ENCODE results near the gene AHSA1. TPM values are rescaled to one million over a fixed set of nuclear protein-coding genes. Genes with fewer than 3 reads are reported as not detected.

The AHSA1 gene
- total RNA-seq, 2 experiments from 2014 or later = 325 to 339 TPM

DNA sequence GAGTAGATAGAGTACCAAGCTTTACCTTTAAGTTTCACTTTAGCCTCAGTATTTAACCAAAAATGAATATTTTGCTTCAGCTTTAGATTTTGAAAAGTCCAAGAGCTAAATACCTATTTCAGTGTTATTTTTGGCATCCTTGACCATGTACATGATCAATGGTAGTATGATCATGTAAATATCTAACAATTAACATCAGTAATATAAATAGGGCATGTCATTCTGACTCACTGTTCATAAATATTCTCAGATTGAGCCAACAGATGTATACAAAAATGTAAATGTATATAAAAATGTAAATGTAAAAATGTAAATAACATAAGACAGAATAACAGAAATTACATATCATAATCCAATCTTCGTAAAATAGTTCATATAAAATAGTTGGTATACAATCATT, 19.3 kb upstream of the AHSA1 start:
- H3K4me1 Mint-ChIP-seq (ENCODE audit: low read depth) = no peaks in the 10 kb centered on the region
- no peaks in the 10 kb centered on the region for H3K9me3 Mint-ChIP-seq
- POLR2A ChIA-PET = no interaction called here
- H3K27me3 Mint-ChIP-seq = no peaks in the 10 kb centered on the region
- H3K4me3 Mint-ChIP-seq = no peak overlapping the region
- H3K27ac Mint-ChIP-seq = no peak overlapping the region
- intact Hi-C loops (cut with micrococcal nuclease) = no loop called here
- CTCF ChIA-PET = interaction anchor here (0.9 to 1.1 kb wide), 2 partner anchors 15 to 84 kb away, joined by 3 read pairs; no protein-coding TSS in a partner anchor
- TF ChIP-seq, protein P1, sequence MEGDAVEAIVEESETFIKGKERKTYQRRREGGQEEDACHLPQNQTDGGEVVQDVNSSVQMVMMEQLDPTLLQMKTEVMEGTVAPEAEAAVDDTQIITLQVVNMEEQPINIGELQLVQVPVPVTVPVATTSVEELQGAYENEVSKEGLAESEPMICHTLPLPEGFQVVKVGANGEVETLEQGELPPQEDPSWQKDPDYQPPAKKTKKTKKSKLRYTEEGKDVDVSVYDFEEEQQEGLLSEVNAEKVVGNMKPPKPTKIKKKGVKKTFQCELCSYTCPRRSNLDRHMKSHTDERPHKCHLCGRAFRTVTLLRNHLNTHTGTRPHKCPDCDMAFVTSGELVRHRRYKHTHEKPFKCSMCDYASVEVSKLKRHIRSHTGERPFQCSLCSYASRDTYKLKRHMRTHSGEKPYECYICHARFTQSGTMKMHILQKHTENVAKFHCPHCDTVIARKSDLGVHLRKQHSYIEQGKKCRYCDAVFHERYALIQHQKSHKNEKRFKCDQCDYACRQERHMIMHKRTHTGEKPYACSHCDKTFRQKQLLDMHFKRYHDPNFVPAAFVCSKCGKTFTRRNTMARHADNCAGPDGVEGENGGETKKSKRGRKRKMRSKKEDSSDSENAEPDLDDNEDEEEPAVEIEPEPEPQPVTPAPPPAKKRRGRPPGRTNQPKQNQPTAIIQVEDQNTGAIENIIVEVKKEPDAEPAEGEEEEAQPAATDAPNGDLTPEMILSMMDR (IDR thresholded peaks at IDR 0.05) = no peak
- DNase-seq = no peak
- H3K36me3 Mint-ChIP-seq (ENCODE audit: low read depth) = peaks cover 25% of the 10 kb centered on the region
- ATAC-seq = no peak

DNA sequence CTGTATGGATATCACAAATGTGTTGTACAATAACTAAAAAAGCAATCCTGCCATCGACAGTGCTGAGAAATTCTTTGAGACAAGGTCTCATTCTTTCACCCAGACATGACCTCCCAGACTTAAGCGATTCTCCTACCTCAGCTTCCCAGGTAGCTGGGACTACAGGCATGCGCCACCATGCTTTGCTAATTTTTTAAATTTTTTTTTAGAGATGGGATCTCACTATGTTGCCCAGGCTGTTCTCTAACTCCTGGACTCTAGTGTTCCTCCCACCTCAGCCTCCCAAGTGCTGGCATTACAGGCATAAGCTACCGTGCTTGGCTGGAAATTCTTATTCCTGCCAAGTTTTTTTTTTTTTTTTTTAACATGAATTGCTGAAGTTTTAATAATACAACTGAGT, 18.0 kb upstream of the AHSA1 start:
- Mint-ChIP-seq H3K27ac (no peak overlapping the region), H3K36me3 (ENCODE audit: low read depth) (peaks cover 21% of the 10 kb centered on the region), H3K27me3 (no peaks in the 10 kb centered on the region), H3K9me3 (no peaks in the 10 kb centered on the region), H3K4me3 (no peak overlapping the region), H3K4me1 (ENCODE audit: low read depth) (no peaks in the 10 kb centered on the region)
- no peak for ATAC-seq
- intact Hi-C loops (cut with micrococcal nuclease) = no loop called here
- CTCF ChIA-PET = no interaction called here
- POLR2A ChIA-PET = no interaction called here
- TF ChIP-seq, protein P1 (IDR thresholded peaks at IDR 0.05) = no peak
- DNase-seq = no peak

DNA sequence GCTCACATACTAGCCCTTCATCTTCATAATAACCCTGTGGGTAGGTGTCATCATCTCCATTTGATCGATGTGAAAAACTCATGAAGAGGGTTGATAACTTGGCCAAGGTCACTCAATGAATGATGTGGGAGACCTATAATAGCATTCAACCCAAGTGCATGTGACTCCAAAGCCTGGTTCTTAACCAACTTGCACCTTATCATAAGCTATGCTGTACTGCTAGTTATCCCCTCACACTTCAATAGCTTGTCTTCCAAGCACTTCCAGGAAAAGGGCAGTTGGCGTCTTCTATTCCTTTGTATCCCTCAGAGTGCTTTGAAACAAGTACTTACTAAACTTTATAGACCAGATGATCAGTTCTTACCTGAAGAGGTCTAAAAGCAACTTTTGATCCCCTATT, 15.7 kb upstream of the AHSA1 start:
- intact Hi-C loops (cut with micrococcal nuclease) = no loop called here
- no peak overlapping the region for H3K4me3 Mint-ChIP-seq
- ATAC-seq (no peak), DNase-seq (no peak)
- TF ChIP-seq, protein P1 (IDR thresholded peaks at IDR 0.05) = no peak
- no peaks in the 10 kb centered on the region for H3K4me1 Mint-ChIP-seq (ENCODE audit: low read depth)
- no peaks in the 10 kb centered on the region for H3K27me3 Mint-ChIP-seq
- no peaks in the 10 kb centered on the region for H3K9me3 Mint-ChIP-seq
- CTCF ChIA-PET = interaction anchor here (0.6 kb wide), 1 partner anchor 15 kb away, joined by 3 read pairs; the partner anchor contains the start of gene VIPAS39
- POLR2A ChIA-PET = no interaction called here
- H3K36me3 Mint-ChIP-seq (ENCODE audit: low read depth) = peaks cover 15% of the 10 kb centered on the region
- H3K27ac Mint-ChIP-seq = no peak overlapping the region

DNA sequence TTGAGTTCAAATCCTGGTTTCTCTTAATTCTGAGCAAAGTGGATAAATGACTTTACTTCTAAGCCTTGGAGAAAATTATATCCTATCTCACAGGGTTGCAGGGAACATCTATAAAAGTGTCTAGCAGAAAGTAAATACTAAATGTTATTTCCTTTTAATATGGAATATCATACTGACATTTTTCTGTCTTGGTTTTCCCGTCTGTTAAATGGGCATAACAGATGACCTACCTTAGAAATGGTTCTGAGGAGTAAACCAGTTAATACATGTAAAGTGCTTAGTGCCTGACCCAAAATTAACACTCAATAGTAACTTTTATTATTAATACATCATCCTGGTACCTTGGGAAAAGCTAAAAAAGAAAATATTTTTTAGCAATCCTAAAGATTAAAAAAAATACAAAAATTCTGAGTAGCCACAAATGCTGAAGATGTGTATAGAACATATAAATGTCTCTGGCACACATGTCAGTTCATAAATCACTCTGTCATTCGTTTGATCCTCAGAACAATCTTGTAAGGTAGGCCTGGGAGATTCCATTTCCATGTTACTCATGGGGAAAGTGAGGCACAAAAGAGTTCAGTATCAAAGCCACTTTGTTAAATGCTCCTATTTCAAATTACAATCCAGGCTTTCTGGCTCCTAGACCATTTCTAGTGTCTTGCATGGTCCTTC, 1.8 kb upstream of the AHSA1 start:
- intact Hi-C loops (cut with micrococcal nuclease) = loop anchor here (2.0 to 5.0 kb wide), 4 partner anchors 79 to 251 kb away; partner anchors contain the start of genes ALKBH1, GSTZ1, POMT2 and SAMD15
- CTCF ChIA-PET = no interaction called here
- ATAC-seq = no peak
- Mint-ChIP-seq H3K36me3 (ENCODE audit: low read depth) (peaks cover 33% of the 10 kb centered on the region), H3K9me3 (no peaks in the 10 kb centered on the region), H3K4me3 (peak overlapping the region; percentile 99), H3K27me3 (no peaks in the 10 kb centered on the region), H3K27ac (peak overlapping the region; percentile 100), H3K4me1 (ENCODE audit: low read depth) (peaks cover 36% of the 10 kb centered on the region)
- TF ChIP-seq, protein P1 (IDR thresholded peaks at IDR 0.05) = no peak
- POLR2A ChIA-PET = interaction anchor here (0.7 kb wide), 1 partner anchor 93 kb away, joined by 3 read pairs; no protein-coding TSS in a partner anchor
- no peak for DNase-seq

DNA sequence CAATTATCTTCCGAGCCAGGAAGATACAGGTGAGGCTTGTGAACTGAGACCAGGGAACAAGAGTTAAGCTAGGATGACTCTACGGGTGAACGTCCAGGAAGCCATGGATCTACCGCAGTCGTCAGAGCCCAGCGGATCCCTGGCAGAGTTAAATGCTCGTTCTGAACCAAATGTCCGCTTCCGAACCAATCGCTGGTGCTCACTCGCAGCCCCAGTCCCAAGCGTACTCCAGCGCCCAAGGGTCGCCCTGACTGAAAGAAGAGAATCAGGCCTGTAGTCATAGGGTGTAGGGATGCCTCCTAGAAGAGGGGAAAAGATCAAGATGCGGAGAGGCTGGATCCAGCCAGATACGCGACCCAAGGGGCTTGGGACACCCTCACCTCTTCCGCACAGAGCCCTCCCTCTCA, 775 bp upstream of the AHSA1 start:
- intact Hi-C loops (cut with micrococcal nuclease) = loop anchor here (2.0 to 5.0 kb wide), 4 partner anchors 80 to 250 kb away; partner anchors contain the start of genes ALKBH1, GSTZ1, POMT2 and SAMD15
- peak overlapping the region; percentile 100 for H3K27ac Mint-ChIP-seq
- ChIA-PET POLR2A (interaction anchor here (0.6 kb wide), 2 partner anchors 17 to 341 kb away, joined by 3 read pairs; no protein-coding TSS in a partner anchor), CTCF (interaction anchor here (0.8 kb wide), 1 partner anchor 15 kb away, joined by 3 read pairs; no protein-coding TSS in a partner anchor)
- peaks cover 39% of the 10 kb centered on the region for H3K4me1 Mint-ChIP-seq (ENCODE audit: low read depth)
- TF ChIP-seq, protein P1 (IDR thresholded peaks at IDR 0.05) = no peak
- ATAC-seq (no peak), DNase-seq (no peak)
- H3K9me3 Mint-ChIP-seq = no peaks in the 10 kb centered on the region
- H3K36me3 Mint-ChIP-seq (ENCODE audit: low read depth) = peaks cover 34% of the 10 kb centered on the region
- H3K4me3 Mint-ChIP-seq = peak overlapping the region; percentile 99
- no peaks in the 10 kb centered on the region for H3K27me3 Mint-ChIP-seq
